ENCODE data around the gene ABCC1.

GRCh38 chr16:16052916-16053315, 103.5 kb downstream of the ABCC1 start:
- TF ChIP-seq CTCF (optimal IDR thresholded peaks at IDR 0.05 in 1 of 3, IDR thresholded peaks at IDR 0.05 in 1 of 3, conservative IDR thresholded peaks at IDR 0.05 in 1 of 3; ENCODE audit: extremely low read depth in 1 of 3, insufficient read depth in 2 of 3, low read length in 3 of 3) (no peak), EZH2 (IDR thresholded peaks at IDR 0.05; ENCODE audit: low read length) (no peak)
